ENCODE measurements around the gene RAB3B.

RAB3B gene

GRCh38 chr1:51946300-51946699 lies 44.2 kb downstream of the RAB3B start:
- Histone ChIP-seq H2AFZ (ENCODE audit: low read depth, low read length) (no peak overlapping the region), H3K27ac (ENCODE audit: low read length) (no peak overlapping the region)

GRCh38 chr1:51945591-51945990 lies 44.9 kb downstream of the RAB3B start:
- no peak overlapping the region for H3K27ac ChIP-seq (ENCODE audit: low read length)
- H3K4me1 ChIP-seq (ENCODE audit: low read length), result no peaks in the 10 kb centered on the region
- no peak overlapping the region for H3K9ac ChIP-seq (ENCODE audit: low read length)
- H3K36me3 ChIP-seq (replicated peaks; ENCODE audit: low read depth, low read length), result no peaks in the 10 kb centered on the region
- H3K4me3 ChIP-seq (ENCODE audit: low read length), result no peak overlapping the region
- no peaks in the 10 kb centered on the region for H4K20me1 ChIP-seq (ENCODE audit: insufficient read depth, low read length)
- no peak overlapping the region for H3K4me2 ChIP-seq (ENCODE audit: low read length)
- H2AFZ ChIP-seq (ENCODE audit: low read depth, low read length), result no peak overlapping the region
- H3K27me3 ChIP-seq (ENCODE audit: low read depth, low read length), result no peaks in the 10 kb centered on the region
- no peaks in the 10 kb centered on the region for H3K79me2 ChIP-seq (ENCODE audit: low read length)
- TF ChIP-seq CTCF (IDR thresholded peaks at IDR 0.05; ENCODE audit: low read depth, low read length) (no peak), EZH2phosphoT487 (IDR thresholded peaks at IDR 0.05; ENCODE audit: low read depth) (no peak)
- no peaks in the 10 kb centered on the region; the same call in 1 of the 2 replicates for H3K9me3 ChIP-seq (ENCODE audit: insufficient read depth, low read length)

More at GRCh38 chr1:51946300-51946699, 44.2 kb downstream of the RAB3B start:
- no peak overlapping the region for H3K9ac ChIP-seq (ENCODE audit: low read length)
- H3K79me2 ChIP-seq (ENCODE audit: low read length), result no peaks in the 10 kb centered on the region
- H3K4me1 ChIP-seq (ENCODE audit: low read length), result no peaks in the 10 kb centered on the region
- TF ChIP-seq EZH2phosphoT487 (IDR thresholded peaks at IDR 0.05; ENCODE audit: low read depth) (no peak), CTCF (IDR thresholded peaks at IDR 0.05; ENCODE audit: low read depth, low read length) (no peak)
- no peak overlapping the region for H3K4me2 ChIP-seq (ENCODE audit: low read length)
- no peaks in the 10 kb centered on the region for H3K9me3 ChIP-seq (ENCODE audit: insufficient read depth, low read length)
- H3K27me3 ChIP-seq (ENCODE audit: low read depth, low read length), result no peaks in the 10 kb centered on the region
- no peaks in the 10 kb centered on the region for H4K20me1 ChIP-seq (ENCODE audit: insufficient read depth, low read length)
- H3K4me3 ChIP-seq (ENCODE audit: low read length), result no peak overlapping the region
- H3K36me3 ChIP-seq (replicated peaks; ENCODE audit: low read depth, low read length), result no peaks in the 10 kb centered on the region

GRCh38 chr1:51942281-51942680 lies 48.2 kb downstream of the RAB3B start:
- no peak overlapping the region for H2AFZ ChIP-seq (ENCODE audit: low read depth, low read length)

GRCh38 chr1:51941528-51941927 lies 49.0 kb downstream of the RAB3B start:
- no peak for TF ChIP-seq CTCF (IDR thresholded peaks at IDR 0.05; ENCODE audit: low read depth, low read length)
- TF ChIP-seq EZH2phosphoT487 (IDR thresholded peaks at IDR 0.05; ENCODE audit: low read depth), result no peak
- no peak overlapping the region for H3K27ac ChIP-seq (ENCODE audit: low read length)
- H3K4me3 ChIP-seq (ENCODE audit: low read length), result no peak overlapping the region
- H4K20me1 ChIP-seq (ENCODE audit: insufficient read depth, low read length), result no peaks in the 10 kb centered on the region
- no peak overlapping the region for H3K4me2 ChIP-seq (ENCODE audit: low read length)
- H3K4me1 ChIP-seq (ENCODE audit: low read length), result no peaks in the 10 kb centered on the region
- no peak overlapping the region for H3K9ac ChIP-seq (ENCODE audit: low read length)
- no peaks in the 10 kb centered on the region; the same call in 1 of the 2 replicates for H3K9me3 ChIP-seq (ENCODE audit: insufficient read depth, low read length)
- H2AFZ ChIP-seq (ENCODE audit: low read depth, low read length), result no peak overlapping the region
- H3K79me2 ChIP-seq (ENCODE audit: low read length), result no peaks in the 10 kb centered on the region
- no peaks in the 10 kb centered on the region for H3K27me3 ChIP-seq (ENCODE audit: low read depth, low read length)
- no peaks in the 10 kb centered on the region for H3K36me3 ChIP-seq (replicated peaks; ENCODE audit: low read depth, low read length)

More at GRCh38 chr1:51942281-51942680, 48.2 kb downstream of the RAB3B start:
- TF ChIP-seq EZH2phosphoT487 (IDR thresholded peaks at IDR 0.05; ENCODE audit: low read depth), result no peak
- TF ChIP-seq CTCF (IDR thresholded peaks at IDR 0.05; ENCODE audit: low read depth, low read length), result no peak
- Histone ChIP-seq H3K9ac (ENCODE audit: low read length) (no peak overlapping the region), H3K4me1 (ENCODE audit: low read length) (no peaks in the 10 kb centered on the region), H3K27ac (ENCODE audit: low read length) (no peak overlapping the region), H3K4me3 (ENCODE audit: low read length) (no peak overlapping the region), H3K9me3 (ENCODE audit: insufficient read depth, low read length) (no peaks in the 10 kb centered on the region; the same call in 1 of the 2 replicates), H3K36me3 (replicated peaks; ENCODE audit: low read depth, low read length) (no peaks in the 10 kb centered on the region), H3K27me3 (ENCODE audit: low read depth, low read length) (no peaks in the 10 kb centered on the region), H3K79me2 (ENCODE audit: low read length) (no peaks in the 10 kb centered on the region), H3K4me2 (ENCODE audit: low read length) (no peak overlapping the region), H4K20me1 (ENCODE audit: insufficient read depth, low read length) (no peaks in the 10 kb centered on the region)

Measured in OCI-LY3 (cell line).